ENCODE measurements around the gene ARID3B.

DNA sequence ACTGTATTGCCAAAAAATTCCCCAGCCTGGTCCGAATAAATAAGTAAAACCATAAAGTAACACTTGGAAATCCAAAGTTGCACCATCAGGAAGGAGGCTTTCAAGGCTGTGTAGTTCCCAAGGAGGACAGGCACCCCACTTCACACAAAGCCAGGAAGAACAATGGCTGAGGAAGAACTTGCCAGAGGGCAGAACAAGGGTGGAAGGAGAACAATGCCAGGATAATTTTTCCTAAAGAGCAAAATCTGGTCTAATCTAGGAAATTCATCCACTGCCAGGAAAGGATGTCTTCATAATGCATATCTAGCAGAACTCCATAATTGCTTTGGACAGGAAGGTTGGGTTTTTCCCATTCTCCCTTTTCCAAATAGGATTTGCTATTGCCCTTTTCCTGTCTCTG is 15.7 kb upstream of the ARID3B start:
- TF ChIP-seq, protein P1, sequence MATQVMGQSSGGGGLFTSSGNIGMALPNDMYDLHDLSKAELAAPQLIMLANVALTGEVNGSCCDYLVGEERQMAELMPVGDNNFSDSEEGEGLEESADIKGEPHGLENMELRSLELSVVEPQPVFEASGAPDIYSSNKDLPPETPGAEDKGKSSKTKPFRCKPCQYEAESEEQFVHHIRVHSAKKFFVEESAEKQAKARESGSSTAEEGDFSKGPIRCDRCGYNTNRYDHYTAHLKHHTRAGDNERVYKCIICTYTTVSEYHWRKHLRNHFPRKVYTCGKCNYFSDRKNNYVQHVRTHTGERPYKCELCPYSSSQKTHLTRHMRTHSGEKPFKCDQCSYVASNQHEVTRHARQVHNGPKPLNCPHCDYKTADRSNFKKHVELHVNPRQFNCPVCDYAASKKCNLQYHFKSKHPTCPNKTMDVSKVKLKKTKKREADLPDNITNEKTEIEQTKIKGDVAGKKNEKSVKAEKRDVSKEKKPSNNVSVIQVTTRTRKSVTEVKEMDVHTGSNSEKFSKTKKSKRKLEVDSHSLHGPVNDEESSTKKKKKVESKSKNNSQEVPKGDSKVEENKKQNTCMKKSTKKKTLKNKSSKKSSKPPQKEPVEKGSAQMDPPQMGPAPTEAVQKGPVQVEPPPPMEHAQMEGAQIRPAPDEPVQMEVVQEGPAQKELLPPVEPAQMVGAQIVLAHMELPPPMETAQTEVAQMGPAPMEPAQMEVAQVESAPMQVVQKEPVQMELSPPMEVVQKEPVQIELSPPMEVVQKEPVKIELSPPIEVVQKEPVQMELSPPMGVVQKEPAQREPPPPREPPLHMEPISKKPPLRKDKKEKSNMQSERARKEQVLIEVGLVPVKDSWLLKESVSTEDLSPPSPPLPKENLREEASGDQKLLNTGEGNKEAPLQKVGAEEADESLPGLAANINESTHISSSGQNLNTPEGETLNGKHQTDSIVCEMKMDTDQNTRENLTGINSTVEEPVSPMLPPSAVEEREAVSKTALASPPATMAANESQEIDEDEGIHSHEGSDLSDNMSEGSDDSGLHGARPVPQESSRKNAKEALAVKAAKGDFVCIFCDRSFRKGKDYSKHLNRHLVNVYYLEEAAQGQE (IDR thresholded peaks at IDR 0.05; ENCODE audit: insufficient read depth in 1 of 2, low read depth in 2 of 2, low read length in 2 of 2), result no peak
- TF ChIP-seq TAF1 (IDR thresholded peaks at IDR 0.05; ENCODE audit: borderline replicate concordance, insufficient read depth, low read length) (no peak), POLR2AphosphoS5 (IDR thresholded peaks at IDR 0.05; ENCODE audit: low read depth, low read length) (no peak), SIN3A (IDR thresholded peaks at IDR 0.05; ENCODE audit: borderline replicate concordance, insufficient read depth, low read length) (no peak), FOXP2 (optimal IDR thresholded peaks at IDR 0.05; ENCODE audit: borderline replicate concordance, extremely low read depth, extremely low read length, insufficient read depth) (no peak)
